Adrenal gland (tissue), 12 donors: Measurements from ENCODE around the gene RAB21. TPM values are rescaled to one million over a fixed set of nuclear protein-coding genes. Genes with fewer than 3 reads are reported as not detected.
"Not testable (repeated sequence)": the region's sequence is repeated elsewhere in the genome, so short reads cannot be mapped to it uniquely, and the experiment has no call there.

Source experiments
- DNase-seq, 7 donors: peaks; one replicate each; pipeline ENCODE4 v3.0.0-alpha.2; 2019 to 2020
- H3K27ac ChIP-seq, 5 donors: fragments of 200-600 bp; sonication (generic) in 4 of 5; 1 replicate in 3 of 5; 2 replicates in 2 of 5; pipeline versions ENCODE4 v1.5.1 to v1.8.0; 2016 to 2020; ENCODE audit warnings: mild to moderate bottlenecking in 1 of 5
- H3K27me3 ChIP-seq: fragments of 200-600 bp; 2 replicates; pipeline ENCODE4 v1.8.0; 2021
- H3K36me3 ChIP-seq, 2 donors: fragments of 200-600 bp; replicated peaks in 1 of 2; 1 replicate in 1 of 2; 2 replicates in 1 of 2; pipeline versions ENCODE4 v1.5.1 to v1.8.0; 2018 to 2022
- H3K4me1 ChIP-seq, 2 donors: fragments of 200-600 bp; replicated peaks in 1 of 2; 1 replicate in 1 of 2; 2 replicates in 1 of 2; pipeline versions ENCODE4 v1.5.1 to v1.8.0; 2018 to 2021
- H3K4me3 ChIP-seq, 4 donors: fragments of 200-600 bp; sonication (generic) in 3 of 4; one replicate each; pipeline ENCODE4 v1.5.1; 2016 to 2018
- H3K9me3 ChIP-seq, 3 donors: fragments of 200-600 bp; sonication (generic) in 1 of 3; replicated peaks in 1 of 3; 1 replicate in 2 of 3; 2 replicates in 1 of 3; pipeline versions ENCODE4 v1.5.1 to v1.8.0; 2016 to 2021
- CTCF ChIP-seq, 6 experiments: fragments of 450-650 bp in 4 of 6; fragments of 200-600 bp in 2 of 6; sonication (generic) in 1 of 6; IDR thresholded peaks; 1 replicate in 5 of 6; 2 replicates in 1 of 6; pipeline versions ENCODE4 v1.5.1 to v1.8.0; 2016 to 2021; ENCODE audit warnings: antibody characterized with exemption in 6 of 6, mild to moderate bottlenecking in 2 of 6, moderate library complexity in 1 of 6
- POLR2A ChIP-seq, 2 donors: fragments of 450-650 bp; IDR thresholded peaks; one replicate each; pipeline ENCODE4 v1.6.1; 2017; ENCODE audit warnings: antibody characterized with exemption in 2 of 2, mild to moderate bottlenecking in 2 of 2, moderate library complexity in 1 of 2
- WGBS, 4 donors: extraction: QIAGEN DNeasy Blood & Tissue Kit in 2 of 4; methylation state at CpG; one replicate each; pipeline versions ENCODE4 v1.1.5 to v1.1.7; 2013 to 2017; 5-methylcytosine and 5-hydroxymethylcytosine counted together
- intact Hi-C, 2 donors: fragments of 100-400 bp; cut with DNase I; formaldehyde crosslinking; loops; one replicate each; pipeline versions ENCODE4 v1.14.1 to v1.15.0; 2022 to 2023
- polyA plus RNA-seq, 3 donors: library from polyadenylated mRNA; stranded (reverse); fragments of 200-250 nt in 2 of 3; fragments of 350-450 nt in 1 of 3; fragmentation: Illumina TruSeq in 1 of 3; extraction: RNeasy Lipid Tissue Mini Kit (QIAGEN cat#74804) in 1 of 3; gene quantifications; one replicate each; pipeline ENCODE4 v1.2.3, GENCODE V29; 2013 to 2014
- total RNA-seq, 9 donors: library from RNA; depleted of rRNA in 4 of 9; stranded (reverse); fragments of >200 nt in 4 of 9; fragments of 120-200 nt in 1 of 9; fragmentation: NEBNext Ultra II Directional in 1 of 9; extraction: Animal tissue kit (Norgen Biotek cat#: 25700) in 1 of 9; gene quantifications; one replicate each; pipeline versions ENCODE4 v1.1.0 to v1.2.4, GENCODE V29; 2013 to 2023
- donor health status: healthy with polysubstance abuse.
- donor health status: Bipolar disorder and iron deficiency.
- donor health status: DM: yes; HTN: yes; CAD: no.
- donor health status: DM: no; HTN: no; CAD: no.
- donor health status: DM: no; HTN: no; CAD: no.
- donor health status: DM: yes; HTN: yes; CAD: no.

The RAB21 gene
- total and polyA plus RNA-seq, 12 donors: 8.6 to 123 (median 58.9) TPM

GRCh38 chr12:71760471-71760870 lies 5.8 kb downstream of the RAB21 start:
- H3K9me3 ChIP-seq: peaks cover 0 to 16% (median 0%) of the 10 kb centered on the region in 3 donors
- TF ChIP-seq CTCF (IDR thresholded peaks at IDR 0.05) (no peak), POLR2A (IDR thresholded peaks at IDR 0.05) (no peak)
- H3K27me3 ChIP-seq: no peaks in the 10 kb centered on the region
- no peak overlapping the region for H3K4me3 ChIP-seq
- H3K36me3 ChIP-seq: no peaks in the 10 kb centered on the region
- no peak overlapping the region for H3K27ac ChIP-seq
- intact Hi-C loops: no loop called here
- WGBS, 4 donors: 64 to 99% (median 88%) methylated on average over 3 of the region's 3 CpGs
- DNase-seq: no peak
- H3K4me1 ChIP-seq: peaks cover 10 to 19% of the 10 kb centered on the region in 2 donors

DNA sequence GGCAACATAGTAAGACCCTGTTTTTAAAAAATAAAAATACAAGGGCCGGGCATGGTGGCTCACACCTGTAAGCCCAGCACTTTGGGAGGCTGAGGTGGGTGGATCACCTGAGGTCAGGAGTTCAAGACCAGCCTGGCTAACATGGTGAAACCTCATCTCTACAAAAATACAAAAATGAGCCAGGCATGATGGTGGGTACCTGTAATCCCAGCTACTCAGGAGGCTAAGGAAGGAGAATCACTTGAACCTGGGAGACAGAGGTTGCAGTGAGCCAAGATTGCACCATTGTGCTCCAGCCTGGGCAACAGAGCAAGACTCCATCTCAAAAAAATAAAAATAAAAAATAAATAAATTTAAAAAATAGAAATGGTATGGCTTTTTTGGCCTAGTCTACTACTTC lies 6.7 kb downstream of the RAB21 start:
- H3K4me1 ChIP-seq: peaks cover 4 to 23% of the 10 kb centered on the region in 2 donors
- intact Hi-C loops, H3K27me3 ChIP-seq, H3K36me3 ChIP-seq, DNase-seq, H3K27ac ChIP-seq, H3K4me3 ChIP-seq: not testable (repeated sequence)
- peaks cover 0 to 16% (median 0%) of the 10 kb centered on the region in 3 donors for H3K9me3 ChIP-seq
- 92 to 100% (median 99%) methylated on average over 1 of the region's 1 CpG for WGBS, 4 donors

DNA sequence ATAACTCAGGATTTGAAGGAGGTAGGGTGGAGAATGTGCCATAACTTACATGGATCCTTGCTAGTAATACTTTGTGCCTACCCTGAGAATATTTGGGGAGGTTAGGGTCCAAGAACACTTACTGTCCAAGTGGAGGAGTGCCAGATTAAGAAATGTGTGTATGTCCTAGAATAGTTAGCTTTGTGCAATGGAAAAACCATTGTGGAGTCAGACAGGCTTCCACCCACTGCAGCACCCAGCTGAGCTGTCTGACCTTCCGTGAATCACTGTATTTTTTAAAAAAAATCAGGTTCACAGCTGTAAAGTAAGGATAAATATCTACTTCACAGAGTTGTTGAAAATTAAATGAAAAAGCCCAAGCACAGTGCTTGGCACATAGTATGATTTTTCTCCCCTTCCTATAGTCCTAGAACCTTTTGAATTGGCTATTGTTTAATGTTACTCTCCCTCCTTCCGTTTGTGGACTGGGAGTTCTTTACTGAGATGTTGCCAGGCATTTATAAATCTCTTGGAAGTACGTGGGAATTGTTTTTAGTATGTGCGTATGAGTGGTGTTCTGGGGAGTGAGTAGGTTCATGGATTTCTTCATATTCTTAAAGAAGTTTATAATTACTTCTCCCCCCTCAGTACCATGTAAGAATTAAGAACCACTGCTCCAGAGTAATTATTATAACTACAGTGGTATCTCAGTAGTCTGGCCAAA lies 9.2 kb downstream of the RAB21 start:
- H3K4me3 ChIP-seq: no peak overlapping the region
- H3K27me3 ChIP-seq: no peaks in the 10 kb centered on the region
- peak in 4 of 7 donors; percentile 23 to 52 (median 40) for DNase-seq
- H3K9me3 ChIP-seq: peaks cover 0 to 16% (median 0%) of the 10 kb centered on the region in 3 donors
- peak overlapping the region in 3 of 5 donors; percentile 2 to 46 (median 23) for H3K27ac ChIP-seq
- H3K36me3 ChIP-seq: no peaks in the 10 kb centered on the region
- no peak for TF ChIP-seq CTCF (IDR thresholded peaks at IDR 0.05)
- TF ChIP-seq POLR2A (IDR thresholded peaks at IDR 0.05): no peak
- peaks cover 0 to 21% of the 10 kb centered on the region in 2 donors for H3K4me1 ChIP-seq
- WGBS, 4 donors: 41 to 50% (median 46%) methylated on average over 4 of the region's 4 CpGs
- intact Hi-C loops: no loop called here

DNA sequence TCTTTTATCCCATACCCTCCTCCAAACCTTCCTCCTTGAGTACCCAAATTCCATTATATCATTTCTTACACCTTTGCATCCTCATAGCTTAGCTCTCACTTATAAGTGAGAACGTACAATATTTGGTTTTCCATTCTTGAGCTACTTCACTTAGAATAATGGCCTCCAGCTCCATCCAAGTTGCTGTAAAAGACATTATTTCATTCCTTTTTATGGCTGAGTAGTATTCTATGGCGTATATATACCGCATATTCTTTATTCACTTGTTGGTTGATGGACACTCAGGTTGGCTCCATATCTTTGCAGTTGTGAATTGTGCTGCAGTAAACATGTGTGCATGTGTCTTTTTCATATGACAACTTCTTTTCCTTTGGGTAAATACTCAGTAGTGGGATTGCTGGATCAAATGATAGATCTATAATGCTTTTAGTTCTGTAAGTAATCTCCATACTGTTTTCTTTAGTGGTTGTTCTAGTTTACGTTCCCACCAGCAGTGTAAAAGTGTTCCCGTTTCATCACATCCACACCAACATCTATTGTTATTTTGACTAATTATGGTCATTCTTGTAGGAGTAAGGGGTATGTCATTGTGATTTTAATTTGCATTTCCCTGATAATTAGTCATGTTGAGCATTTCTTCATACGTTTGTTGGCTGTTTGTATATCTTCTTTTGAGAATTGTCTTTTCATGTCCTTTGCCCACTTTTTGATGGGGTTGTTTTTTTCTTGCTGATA lies 10.1 kb downstream of the RAB21 start:
- Histone ChIP-seq H3K27ac (peak overlapping the region in 1 of 5 donors; percentile 46), H3K36me3 (no peaks in the 10 kb centered on the region), H3K4me3 (no peak overlapping the region), H3K27me3 (no peaks in the 10 kb centered on the region), H3K9me3 (peaks cover 0 to 10% (median 0%) of the 10 kb centered on the region in 3 donors), H3K4me1 (peaks cover 0 to 30% of the 10 kb centered on the region in 2 donors)
- 93 to 96% (median 94%) methylated on average over 6 of the region's 6 CpGs for WGBS, 4 donors
- DNase-seq: no peak
- TF ChIP-seq POLR2A (IDR thresholded peaks at IDR 0.05): no peak
- TF ChIP-seq CTCF (IDR thresholded peaks at IDR 0.05): no peak
- intact Hi-C loops: no loop called here
